Smooth muscle cell (in vitro differentiated cells): ENCODE results near the gene CTDP1. TPM values are rescaled to one million over a fixed set of nuclear protein-coding genes. Genes with fewer than 3 reads are reported as not detected.

Experiments used
- DNase-seq: peaks from one replicate; lab custom pipeline; 2025; ENCODE audit not compliant: unreplicated experiment; lab: John Stamatoyannopoulos, UW
- H2AFZ ChIP-seq: fragments of 200-600 bp; sonication (generic); 2 replicates; pipeline ENCODE4 v1.6.0; 2016; ENCODE audit warnings: antibody characterized with exemption, low read depth, mild to moderate bottlenecking
- H3F3A ChIP-seq: fragments of 200-600 bp; sonication (generic); 2 replicates; pipeline ENCODE4 v1.6.0; 2017; ENCODE audit warnings: antibody characterized with exemption, low read depth
- H3K27ac ChIP-seq: fragments of 200-600 bp; sonication (generic); 2 replicates; pipeline ENCODE4 v1.5.1; 2016; ENCODE audit warnings: low read depth, mild to moderate bottlenecking
- H3K27me3 ChIP-seq: fragments of 200-600 bp; sonication (generic); 2 replicates; pipeline ENCODE4 v1.6.1; 2016; ENCODE audit warnings: low read depth, mild to moderate bottlenecking
- H3K36me3 ChIP-seq: fragments of 200-600 bp; sonication (generic); 2 replicates; pipeline ENCODE4 v1.5.1; 2016; ENCODE audit warnings: low read depth
- H3K4me1 ChIP-seq: fragments of 200-600 bp; sonication (generic); 2 replicates; pipeline ENCODE4 v1.5.1; 2016; ENCODE audit warnings: low read depth
- H3K4me2 ChIP-seq: fragments of 200-600 bp; sonication (generic); 2 replicates; pipeline ENCODE4 v1.6.0; 2016; ENCODE audit warnings: mild to moderate bottlenecking
- H3K4me3 ChIP-seq: fragments of 200-600 bp; sonication (generic); 2 replicates; pipeline ENCODE4 v1.5.1; 2016; ENCODE audit warnings: mild to moderate bottlenecking
- H3K79me2 ChIP-seq: fragments of 200-600 bp; sonication (generic); 2 replicates; pipeline ENCODE4 v1.6.0; 2016; ENCODE audit warnings: low read depth, mild to moderate bottlenecking
- H3K9ac ChIP-seq: fragments of 200-600 bp; sonication (generic); 2 replicates; pipeline ENCODE4 v1.6.0; 2016; ENCODE audit warnings: low read depth
- H3K9me3 ChIP-seq: fragments of 200-600 bp; sonication (generic); replicated peaks from 2 replicates; pipeline ENCODE4 v1.5.1; 2016; ENCODE audit warnings: low read depth
- H4K20me1 ChIP-seq: fragments of 200-600 bp; sonication (generic); 2 replicates; pipeline ENCODE4 v1.6.0; 2016; ENCODE audit warnings: low read depth
- CTCF ChIP-seq: fragments of 200-600 bp; sonication (generic); IDR thresholded peaks from 2 replicates; pipeline ENCODE4 v1.5.1; 2017; ENCODE audit warnings: borderline replicate concordance, mild to moderate bottlenecking, antibody characterized with exemption; ENCODE audit not compliant: insufficient read depth, poor library complexity, severe bottlenecking
- WGBS: methylation state at CpG from one replicate; pipeline ENCODE4 v1.1.7; 2016; ENCODE audit warnings: low lambda C conversion rate; 5-methylcytosine and 5-hydroxymethylcytosine counted together
- polyA plus RNA-seq: library from polyadenylated mRNA; unstranded; fragments of >200 nt; fragmentation: Nextera tagmentation; extraction: Ambion mirVana; gene quantifications from 2 replicates; pipeline ENCODE4 v1.2.1, GENCODE V29; 2016
- total RNA-seq: library from RNA; depleted of rRNA; stranded (reverse); fragments of >200 nt; gene quantifications from 2 replicates; pipeline ENCODE4 v1.2.3, GENCODE V29; 2014

CTDP1 gene
- total and polyA plus RNA-seq, 2 experiments from 2014 or later, result 14.1 to 18.4 TPM

- TF ChIP-seq CTCF, result no peak
- DNase-seq, result no peak
- Histone ChIP-seq H3K36me3 (peaks cover 7% of the 10 kb centered on the region), H3K4me3 (no peak overlapping the region), H3K79me2 (peaks cover 3% of the 10 kb centered on the region), H4K20me1 (peaks cover 59% of the 10 kb centered on the region), H3K4me1 (no peaks in the 10 kb centered on the region), H3F3A (no peaks in the 10 kb centered on the region), H3K9ac (no peak overlapping the region), H3K4me2 (no peak overlapping the region), H3K9me3 (no peaks in the 10 kb centered on the region), H3K27me3 (no peaks in the 10 kb centered on the region), H3K27ac (no peak overlapping the region), H2AFZ (no peak overlapping the region)
- WGBS, result 89% methylated on average over 14 of the region's 14 CpGs
Observed at GRCh38 chr18:79698668-79699335, 19.2 kb downstream of the CTDP1 start.

GRCh38 chr18:79699653-79700052 is 20.1 kb downstream of the CTDP1 start:
- TF ChIP-seq CTCF, result no peak
- 97% methylated on average over 8 of the region's 8 CpGs for WGBS
- Histone ChIP-seq H3K4me2 (no peak overlapping the region), H3K9me3 (no peaks in the 10 kb centered on the region), H4K20me1 (peaks cover 57% of the 10 kb centered on the region), H3K36me3 (peaks cover 7% of the 10 kb centered on the region), H3K27ac (no peak overlapping the region), H2AFZ (no peak overlapping the region), H3K9ac (no peak overlapping the region), H3K4me3 (no peak overlapping the region), H3F3A (no peaks in the 10 kb centered on the region), H3K79me2 (peaks cover 1% of the 10 kb centered on the region), H3K27me3 (no peaks in the 10 kb centered on the region), H3K4me1 (no peaks in the 10 kb centered on the region)
- DNase-seq, result no peak

- no peak for DNase-seq
- Histone ChIP-seq H3K27ac (no peak overlapping the region), H2AFZ (no peak overlapping the region), H4K20me1 (peaks cover 40% of the 10 kb centered on the region), H3K79me2 (no peaks in the 10 kb centered on the region), H3K27me3 (no peaks in the 10 kb centered on the region), H3K4me3 (no peak overlapping the region), H3K4me1 (no peaks in the 10 kb centered on the region), H3K9me3 (no peaks in the 10 kb centered on the region), H3F3A (no peaks in the 10 kb centered on the region), H3K9ac (no peak overlapping the region), H3K36me3 (peaks cover 7% of the 10 kb centered on the region), H3K4me2 (no peak overlapping the region)
- whole genome bisulfite sequencing, result 96% methylated on average over 5 of the region's 5 CpGs
- TF ChIP-seq CTCF, result no peak
Observed at GRCh38 chr18:79702906-79703305, 23.3 kb downstream of the CTDP1 start.

- H3K27ac ChIP-seq, result no peak overlapping the region
- no peaks in the 10 kb centered on the region for H3K9me3 ChIP-seq
- 96% methylated on average over 24 of the region's 24 CpGs for WGBS
- TF ChIP-seq CTCF, result no peak
- H3F3A ChIP-seq, result no peaks in the 10 kb centered on the region
- no peak overlapping the region for H3K4me2 ChIP-seq
- H3K27me3 ChIP-seq, result no peaks in the 10 kb centered on the region
- no peak for DNase-seq
- H3K79me2 ChIP-seq, result no peaks in the 10 kb centered on the region
- H3K4me3 ChIP-seq, result no peak overlapping the region
- peaks cover 10% of the 10 kb centered on the region for H3K36me3 ChIP-seq
- no peak overlapping the region for H2AFZ ChIP-seq
- H3K9ac ChIP-seq, result no peak overlapping the region
- peaks cover 33% of the 10 kb centered on the region for H4K20me1 ChIP-seq
- H3K4me1 ChIP-seq, result no peaks in the 10 kb centered on the region
Observed at GRCh38 chr18:79704631-79705030, 25.0 kb downstream of the CTDP1 start.
